Umbilical cord (tissue), 2 donors: ENCODE results near the gene PRAMEF18. TPM values are rescaled to one million over a fixed set of nuclear protein-coding genes. Genes with fewer than 3 reads are reported as not detected.
"Not testable (repeated sequence)": the region's sequence is repeated elsewhere in the genome, so short reads cannot be mapped to it uniquely, and the experiment has no call there.

Experiments
- DNase-seq: peaks from one replicate; pipeline ENCODE4 v3.0.0-alpha.2; 2015; ENCODE audit warnings: low spot score
- total RNA-seq: library from RNA; depleted of rRNA; stranded (reverse); fragments of >200 nt; gene quantifications from one replicate; pipeline ENCODE4 v1.2.3, GENCODE V29; 2014; ENCODE audit warnings: low replicate concordance; ENCODE audit not compliant: insufficient read depth

The PRAMEF18 gene
- total RNA-seq, 1 donor from 2014 or later = 1.4 TPM

DNA sequence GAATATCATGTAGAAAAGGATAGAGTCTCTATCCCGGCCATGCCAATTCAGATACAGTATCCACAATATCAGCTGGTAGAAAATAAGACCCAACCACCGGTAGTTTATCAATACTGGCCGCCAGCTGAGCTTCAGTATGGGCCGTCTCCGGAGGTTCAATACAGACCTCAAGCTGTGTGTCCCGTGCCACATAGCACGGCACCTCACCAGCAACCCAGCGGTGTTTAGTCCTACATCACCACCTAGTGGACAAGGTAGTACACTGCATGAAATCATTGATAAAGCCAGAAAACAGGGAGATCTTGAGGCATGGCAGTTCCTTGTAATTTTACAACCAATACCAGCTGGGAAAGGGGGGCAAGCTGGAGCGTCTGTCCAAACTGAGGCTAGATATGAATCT lies 17.2 kb downstream of the PRAMEF18 start:
- not testable (repeated sequence) for DNase-seq

DNA sequence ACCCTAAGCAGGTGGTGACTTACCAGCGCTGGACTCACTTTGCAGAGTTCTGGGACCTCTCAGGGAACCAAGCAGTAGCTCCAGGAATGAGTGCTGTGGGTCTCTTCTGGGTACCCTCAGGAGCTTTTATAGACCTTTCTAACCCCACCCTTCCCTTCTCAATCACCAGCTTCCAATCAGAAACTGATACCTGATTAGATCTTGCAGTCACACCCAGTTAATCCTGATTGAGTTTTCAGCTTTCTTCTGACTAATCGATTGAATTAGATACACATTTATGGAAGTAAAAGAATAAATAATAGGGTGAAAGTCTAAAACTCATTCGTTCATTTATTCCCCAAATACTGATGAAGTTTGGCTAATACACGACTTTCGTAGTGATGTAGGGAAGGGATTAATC lies 24.6 kb downstream of the PRAMEF18 start, which contains the start of gene PRAMEF13:
Gene PRAMEF13 (minus strand): TSS at position 101 of the 400 bp plus-strand sequence. CDS start 1,820 bp downstream, outside the sequence.
- DNase-seq = not testable (repeated sequence)

Other genes with a start within 250 kb of the PRAMEF18 start
- gene PRAMEF27, start 169.6 kb downstream of the PRAMEF18 start, total RNA-seq = not detected
- 2.9 TPM for gene HNRNPCL3, start 165.4 kb downstream of the PRAMEF18 start, total RNA-seq
- not detected for gene PRAMEF25, start 155.4 kb downstream of the PRAMEF18 start, total RNA-seq
- gene HNRNPCL2, start 109.3 kb downstream of the PRAMEF18 start, total RNA-seq = 2.2 TPM
- not detected for gene PRAMEF26, start 70.1 kb downstream of the PRAMEF18 start, total RNA-seq
- gene HNRNPCL4, start 60.5 kb downstream of the PRAMEF18 start, total RNA-seq = not detected
- not detected for gene PRAMEF9, start 54.3 kb downstream of the PRAMEF18 start, total RNA-seq
- not detected for gene PRAMEF13, start 24.7 kb downstream of the PRAMEF18 start, total RNA-seq
- not detected for gene PRAMEF5, start 28.0 kb upstream of the PRAMEF18 start, total RNA-seq
- gene PRAMEF8, start 59.0 kb upstream of the PRAMEF18 start, total RNA-seq = 0.48 TPM
- gene PRAMEF33, start 77.4 kb upstream of the PRAMEF18 start, total RNA-seq = not detected
- 0.48 TPM for gene PRAMEF15, start 89.4 kb upstream of the PRAMEF18 start, total RNA-seq
- not detected for gene PRAMEF14, start 121.0 kb upstream of the PRAMEF18 start, total RNA-seq
- gene PRAMEF19, start 145.8 kb upstream of the PRAMEF18 start, total RNA-seq = not detected
- gene PRAMEF17, start 163.5 kb upstream of the PRAMEF18 start, total RNA-seq = 1.9 TPM
- gene PRAMEF20, start 184.3 kb upstream of the PRAMEF18 start, total RNA-seq = not detected